ENCODE data around the gene SETD1A.
"Not testable (repeated sequence)": the region's sequence is repeated elsewhere in the genome, so short reads cannot be mapped to it uniquely, and the experiment has no call there.

SETD1A gene

GRCh38 chr16:31013292-31013691 is 55.7 kb downstream of the SETD1A start:
- not testable (repeated sequence) for DNase-seq (ENCODE audit: low read depth in 2 of 2, low spot score in 1 of 2)

GRCh38 chr16:31016018-31016417 is 58.5 kb downstream of the SETD1A start:
- no peak for DNase-seq (ENCODE audit: low read depth in 2 of 2, low spot score in 1 of 2)

GRCh38 chr16:31017756-31018155 is 60.2 kb downstream of the SETD1A start:
- not testable (repeated sequence) for DNase-seq (ENCODE audit: low read depth in 2 of 2, low spot score in 1 of 2)

GRCh38 chr16:31020536-31020935 is 63.0 kb downstream of the SETD1A start:
- DNase-seq (ENCODE audit: low read depth in 2 of 2, low spot score in 1 of 2), result no peak

- DNase-seq (ENCODE audit: low read depth in 2 of 2, low spot score in 1 of 2), result no peak
Observed at GRCh38 chr16:31022544-31023251, 65.1 kb downstream of the SETD1A start.

GRCh38 chr16:31023252-31023602 is 65.7 kb downstream of the SETD1A start:
- DNase-seq (ENCODE audit: low read depth in 2 of 2, low spot score in 1 of 2), result no peak

- no peak for DNase-seq (ENCODE audit: low read depth in 2 of 2, low spot score in 1 of 2)
Observed at GRCh38 chr16:31023627-31024226, 66.2 kb downstream of the SETD1A start.

- no peak for DNase-seq (ENCODE audit: low read depth in 2 of 2, low spot score in 1 of 2)
Observed at GRCh38 chr16:31025339-31025738, 67.8 kb downstream of the SETD1A start.

- DNase-seq (ENCODE audit: low read depth in 2 of 2, low spot score in 1 of 2), result no peak
Observed at GRCh38 chr16:31029272-31029671, 71.7 kb downstream of the SETD1A start.

- no peak for DNase-seq (ENCODE audit: low read depth in 2 of 2, low spot score in 1 of 2)
Observed at GRCh38 chr16:31031276-31031675, 73.7 kb downstream of the SETD1A start.

- peak; percentile 94 to 96 for DNase-seq (ENCODE audit: low read depth in 2 of 2, low spot score in 1 of 2)
Observed at GRCh38 chr16:31032736-31033708, 75.5 kb downstream of the SETD1A start, which contains the start of gene STX4. Gene STX4 (plus strand): TSS chr16:31033558. CDS start chr16:31033806, 248 bp downstream.

- DNase-seq (ENCODE audit: low read depth in 2 of 2, low spot score in 1 of 2), result peak; percentile 63 to 77
Observed at GRCh38 chr16:31033709-31034492, 76.3 kb downstream of the SETD1A start.
